ENCODE results near the gene SORCS1. TPM values are rescaled to one million over a fixed set of nuclear protein-coding genes. Genes with fewer than 3 reads are reported as not detected.

Gene SORCS1
- total RNA-seq, 4 donors from 2014 or later: 0.16 to 0.68 (median 0.61) TPM

DNA sequence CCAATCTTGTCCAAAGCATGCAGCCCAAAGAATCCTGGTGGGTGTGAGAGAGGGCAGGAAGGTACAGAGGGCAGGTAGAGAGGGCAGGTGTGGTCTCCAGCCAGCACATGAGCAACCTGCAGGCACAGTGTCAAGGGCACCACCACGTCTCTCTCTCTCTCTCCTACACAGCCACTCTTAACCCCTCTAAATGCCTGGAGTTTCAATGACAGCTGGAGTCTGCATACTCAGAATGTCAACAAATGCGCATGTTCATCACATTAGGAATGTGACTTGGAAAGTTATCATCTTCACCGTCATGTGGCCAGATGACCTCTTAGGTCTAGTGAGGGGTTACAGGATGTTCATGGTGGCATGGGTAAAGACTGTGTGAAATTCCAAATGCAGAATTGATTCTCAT lies 456.8 kb downstream of the SORCS1 start:
- TF ChIP-seq, protein P1, sequence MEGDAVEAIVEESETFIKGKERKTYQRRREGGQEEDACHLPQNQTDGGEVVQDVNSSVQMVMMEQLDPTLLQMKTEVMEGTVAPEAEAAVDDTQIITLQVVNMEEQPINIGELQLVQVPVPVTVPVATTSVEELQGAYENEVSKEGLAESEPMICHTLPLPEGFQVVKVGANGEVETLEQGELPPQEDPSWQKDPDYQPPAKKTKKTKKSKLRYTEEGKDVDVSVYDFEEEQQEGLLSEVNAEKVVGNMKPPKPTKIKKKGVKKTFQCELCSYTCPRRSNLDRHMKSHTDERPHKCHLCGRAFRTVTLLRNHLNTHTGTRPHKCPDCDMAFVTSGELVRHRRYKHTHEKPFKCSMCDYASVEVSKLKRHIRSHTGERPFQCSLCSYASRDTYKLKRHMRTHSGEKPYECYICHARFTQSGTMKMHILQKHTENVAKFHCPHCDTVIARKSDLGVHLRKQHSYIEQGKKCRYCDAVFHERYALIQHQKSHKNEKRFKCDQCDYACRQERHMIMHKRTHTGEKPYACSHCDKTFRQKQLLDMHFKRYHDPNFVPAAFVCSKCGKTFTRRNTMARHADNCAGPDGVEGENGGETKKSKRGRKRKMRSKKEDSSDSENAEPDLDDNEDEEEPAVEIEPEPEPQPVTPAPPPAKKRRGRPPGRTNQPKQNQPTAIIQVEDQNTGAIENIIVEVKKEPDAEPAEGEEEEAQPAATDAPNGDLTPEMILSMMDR (IDR thresholded peaks at IDR 0.05; ENCODE audit: low read depth): no peak

DNA sequence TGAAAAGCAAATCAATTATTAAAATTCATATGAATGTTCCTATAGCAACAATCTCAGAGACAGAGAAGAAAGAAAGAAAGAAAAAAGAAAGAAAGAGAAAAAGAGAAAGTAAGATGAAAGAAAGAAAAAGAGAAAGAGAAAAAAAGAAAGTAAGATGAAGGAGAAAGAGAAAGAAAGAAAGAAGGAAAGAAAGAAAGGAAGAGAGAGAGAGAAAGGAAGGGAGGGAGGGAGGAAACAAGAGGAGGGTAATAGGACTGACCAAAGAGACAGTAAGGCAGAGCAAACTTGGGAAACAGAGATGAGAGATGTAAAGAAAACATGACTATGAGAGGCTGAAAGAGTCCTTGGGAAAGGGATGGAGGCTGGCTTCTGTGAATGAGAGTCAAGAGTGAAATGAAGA lies 458.4 kb downstream of the SORCS1 start:
- TF ChIP-seq, protein P1 (IDR thresholded peaks at IDR 0.05; ENCODE audit: low read depth): no peak

DNA sequence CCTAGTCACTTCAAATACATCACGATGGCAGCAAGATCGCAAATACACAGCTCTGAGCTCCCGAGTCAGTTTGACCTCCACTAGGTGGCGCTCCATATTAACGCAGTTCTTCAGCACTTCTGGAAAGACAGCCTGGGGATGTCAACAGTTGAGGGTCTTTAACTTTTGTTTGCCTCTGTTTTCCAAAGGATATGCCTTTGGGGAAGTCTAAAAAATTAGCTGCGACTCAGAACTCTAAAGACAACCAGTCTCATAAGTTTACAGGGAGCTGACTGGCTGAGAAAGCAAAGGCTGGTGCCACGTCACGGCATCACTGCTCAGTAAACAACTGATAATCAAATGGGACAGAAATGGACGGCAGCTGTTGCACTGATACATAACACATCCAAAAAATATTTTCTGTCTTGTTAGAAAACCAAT lies 458.8 kb downstream of the SORCS1 start:
- TF ChIP-seq, protein P1 (IDR thresholded peaks at IDR 0.05; ENCODE audit: low read depth): no peak

DNA sequence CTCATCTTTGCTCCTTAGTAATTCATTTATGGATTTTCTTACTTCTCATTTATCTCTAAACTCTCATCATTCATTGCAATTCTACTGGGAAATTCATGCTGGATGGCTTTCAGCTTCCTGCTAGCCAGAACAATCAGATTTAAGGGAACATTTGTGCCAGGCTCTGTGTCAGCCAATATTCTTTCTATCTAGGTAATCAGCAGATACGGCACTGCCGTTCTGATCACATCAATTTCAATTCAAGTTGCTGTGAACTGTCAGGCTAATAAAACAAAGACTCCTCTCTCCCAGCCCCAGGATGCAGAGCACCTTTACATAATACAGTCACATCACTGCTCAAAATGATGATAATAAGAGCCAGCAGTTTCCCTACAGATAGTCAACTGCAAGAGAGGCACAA lies 468.3 kb downstream of the SORCS1 start:
- TF ChIP-seq, protein P1 (IDR thresholded peaks at IDR 0.05; ENCODE audit: low read depth): no peak

DNA sequence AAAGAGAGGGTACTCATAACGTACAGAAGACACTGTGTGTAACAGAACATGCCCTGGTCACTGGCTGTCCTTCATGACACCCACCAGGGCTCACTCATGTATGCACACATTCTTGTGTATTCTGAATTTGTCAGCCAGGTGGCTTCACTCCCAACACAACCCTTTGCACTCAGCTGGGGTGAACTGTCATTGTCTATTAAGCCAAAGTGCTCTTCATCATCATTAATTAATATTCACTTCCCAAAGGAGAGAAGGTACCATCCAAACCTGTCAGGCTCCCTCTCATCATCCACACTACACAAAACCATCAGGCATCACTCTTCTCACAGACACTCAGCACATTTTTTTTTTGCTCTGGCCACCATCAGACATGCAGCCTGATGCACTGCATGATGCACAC lies 469.8 kb downstream of the SORCS1 start:
- TF ChIP-seq, protein P1 (IDR thresholded peaks at IDR 0.05; ENCODE audit: low read depth): no peak

DNA sequence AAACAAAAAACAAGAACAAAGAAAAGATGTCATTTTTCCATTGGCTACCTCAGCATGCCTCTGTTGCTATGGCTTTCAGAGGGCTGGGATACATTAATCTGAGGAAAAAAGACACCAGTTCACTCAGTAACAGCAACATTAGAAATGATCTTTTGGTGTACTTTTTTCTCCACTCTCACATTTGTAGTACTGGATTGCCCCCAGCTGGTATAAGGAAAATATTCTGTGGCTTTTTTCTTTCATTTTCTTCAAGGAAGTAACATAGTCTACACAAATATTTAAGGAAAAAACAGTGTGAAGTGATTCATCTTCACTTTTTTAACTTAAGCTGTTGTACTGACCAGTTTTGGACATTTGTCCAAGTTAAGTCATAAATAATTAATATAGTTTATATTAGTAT lies 482.3 kb downstream of the SORCS1 start:
- TF ChIP-seq, protein P1 (IDR thresholded peaks at IDR 0.05; ENCODE audit: low read depth): no peak

DNA sequence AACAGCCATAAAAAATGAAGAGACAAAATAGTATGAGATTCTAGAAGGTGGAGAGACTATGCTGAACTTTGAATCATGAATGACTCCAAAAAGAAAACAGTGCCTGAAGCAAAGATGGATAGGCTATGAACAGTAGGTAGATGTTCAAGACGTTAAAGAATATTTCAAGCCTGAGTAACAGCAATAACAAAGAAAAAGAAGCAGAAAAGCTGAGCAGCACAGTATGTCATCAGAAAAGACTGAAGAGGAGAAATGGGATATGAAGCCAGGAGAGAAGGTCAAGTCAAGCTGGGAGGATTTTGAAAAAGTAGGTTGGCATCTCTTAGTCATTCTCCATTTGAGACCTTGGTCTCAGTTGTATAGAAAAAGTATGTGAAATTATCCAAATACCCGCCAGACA lies 484.4 kb downstream of the SORCS1 start:
- TF ChIP-seq, protein P1 (IDR thresholded peaks at IDR 0.05; ENCODE audit: low read depth): no peak
